Testis (tissue), 2 donors: Measurements from ENCODE around the gene SUV39H1.

ENCODE experiments used
- POLR2A ChIP-seq: fragments of 450-650 bp; IDR thresholded peaks from one replicate; pipeline ENCODE4 v1.6.1; 2017; ENCODE audit warnings: antibody characterized with exemption, mild to moderate bottlenecking, moderate library complexity
- TF ChIP-seq, protein P1 (sequence below), 3 experiments: fragments of 450-650 bp in 2 of 3; fragments of 200-600 bp in 1 of 3; sonication (generic) in 1 of 3; IDR thresholded peaks; one replicate each; pipeline ENCODE4 v1.5.1; 2016 to 2019; ENCODE audit warnings: antibody characterized with exemption in 3 of 3, mild to moderate bottlenecking in 2 of 3, moderate library complexity in 1 of 3

DNA sequence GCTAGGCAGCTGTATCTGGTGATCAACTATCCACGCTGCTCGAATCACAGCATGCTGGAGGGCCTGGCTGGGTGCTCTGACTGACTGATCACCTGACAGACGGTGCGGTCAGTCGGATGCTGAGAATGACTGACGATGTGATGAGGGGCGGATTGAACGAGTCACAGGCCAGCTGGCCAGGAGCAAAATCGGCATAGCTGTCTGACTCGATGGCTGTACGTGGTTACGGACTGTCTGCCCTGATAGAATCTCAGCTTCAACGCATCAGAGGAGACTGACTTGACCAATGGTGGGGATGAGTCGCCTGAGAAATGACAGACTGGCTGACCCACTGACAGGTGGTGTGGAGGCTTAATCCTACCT, 1.0 kb upstream of the SUV39H1 start:
- TF ChIP-seq, protein P1, sequence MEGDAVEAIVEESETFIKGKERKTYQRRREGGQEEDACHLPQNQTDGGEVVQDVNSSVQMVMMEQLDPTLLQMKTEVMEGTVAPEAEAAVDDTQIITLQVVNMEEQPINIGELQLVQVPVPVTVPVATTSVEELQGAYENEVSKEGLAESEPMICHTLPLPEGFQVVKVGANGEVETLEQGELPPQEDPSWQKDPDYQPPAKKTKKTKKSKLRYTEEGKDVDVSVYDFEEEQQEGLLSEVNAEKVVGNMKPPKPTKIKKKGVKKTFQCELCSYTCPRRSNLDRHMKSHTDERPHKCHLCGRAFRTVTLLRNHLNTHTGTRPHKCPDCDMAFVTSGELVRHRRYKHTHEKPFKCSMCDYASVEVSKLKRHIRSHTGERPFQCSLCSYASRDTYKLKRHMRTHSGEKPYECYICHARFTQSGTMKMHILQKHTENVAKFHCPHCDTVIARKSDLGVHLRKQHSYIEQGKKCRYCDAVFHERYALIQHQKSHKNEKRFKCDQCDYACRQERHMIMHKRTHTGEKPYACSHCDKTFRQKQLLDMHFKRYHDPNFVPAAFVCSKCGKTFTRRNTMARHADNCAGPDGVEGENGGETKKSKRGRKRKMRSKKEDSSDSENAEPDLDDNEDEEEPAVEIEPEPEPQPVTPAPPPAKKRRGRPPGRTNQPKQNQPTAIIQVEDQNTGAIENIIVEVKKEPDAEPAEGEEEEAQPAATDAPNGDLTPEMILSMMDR (IDR thresholded peaks at IDR 0.05): no peak
- no peak for TF ChIP-seq POLR2A
